Germinal center (tissue), 1 donor: ENCODE measurements around the gene ARPC5.

Source experiments
- DNase-seq: peaks from one replicate; pipeline ENCODE4 v3.0.0; 2012; ENCODE audit warnings: mixed read lengths, low spot score

Gene ARPC5

DNA sequence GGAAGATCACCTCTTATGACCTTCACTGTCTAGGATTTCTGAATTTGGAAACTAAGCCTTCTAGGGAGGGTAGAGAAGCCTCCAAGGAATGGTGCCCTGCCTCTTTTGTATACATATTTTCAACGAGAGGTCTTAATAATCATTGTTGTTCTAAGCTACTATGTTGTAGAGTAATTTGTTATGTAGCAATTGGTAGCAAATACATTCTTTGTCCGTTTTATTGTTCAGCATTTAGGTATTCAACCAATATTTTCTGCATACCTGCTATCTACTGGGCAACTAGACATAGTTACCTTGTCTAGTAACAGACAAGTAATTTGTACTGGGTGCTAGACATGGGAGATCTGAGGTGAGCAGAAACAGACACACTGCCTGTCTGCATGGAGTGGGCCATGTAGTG lies 24.6 kb downstream of the ARPC5 start:
- DNase-seq: no peak

DNA sequence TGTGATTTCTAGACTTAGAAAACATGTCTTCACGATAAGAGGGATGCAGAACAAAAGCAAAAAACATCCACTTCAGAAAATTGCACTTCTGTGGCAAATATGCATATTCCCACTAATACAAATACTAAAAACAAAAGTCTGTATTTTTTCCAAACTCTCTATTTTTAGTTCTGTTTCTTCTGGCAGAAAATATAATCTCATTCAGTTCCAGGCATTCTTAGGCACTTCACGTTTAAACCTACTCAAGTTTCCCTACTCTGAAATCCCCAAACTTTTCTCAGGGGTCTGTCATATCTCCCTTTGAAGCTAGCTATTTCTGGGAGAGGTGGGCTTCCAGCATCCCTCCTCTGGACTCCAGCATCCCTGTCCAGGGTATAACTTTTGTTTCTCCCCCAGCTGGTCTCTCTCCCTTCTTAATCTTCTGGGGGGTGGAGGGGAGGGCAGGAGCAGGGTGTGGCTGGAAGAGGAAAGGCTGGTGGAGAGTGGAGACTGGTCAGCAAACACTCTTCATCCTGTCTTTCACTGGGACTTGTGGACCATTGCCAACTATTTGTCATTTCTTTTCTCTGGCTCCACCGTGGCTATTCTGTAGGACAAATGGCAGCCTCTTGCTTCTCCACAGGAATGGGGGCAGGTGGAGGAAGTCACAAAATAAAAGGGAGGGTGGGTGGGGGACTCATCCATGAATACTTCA lies 25.7 kb downstream of the ARPC5 start:
- DNase-seq: no peak

DNA sequence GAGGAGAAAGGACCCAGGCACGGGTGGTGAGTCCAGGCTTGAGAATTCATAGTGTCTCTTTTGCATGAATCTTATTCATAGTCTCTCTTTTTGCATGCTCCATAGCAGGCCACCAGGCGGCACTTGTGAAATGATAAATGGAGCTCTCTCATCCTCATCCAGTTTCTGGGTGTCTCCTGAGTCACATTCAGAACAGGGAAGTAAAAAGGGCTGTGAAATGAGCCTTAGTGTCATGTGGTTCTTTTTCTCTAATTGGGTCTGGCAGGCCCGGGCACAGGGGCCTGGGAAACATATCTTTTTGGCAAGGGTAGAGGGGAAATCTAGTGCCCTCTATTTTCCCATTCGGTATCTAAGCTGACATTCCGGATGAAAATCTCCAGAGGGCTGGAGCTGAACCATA lies 26.3 kb downstream of the ARPC5 start:
- peak; percentile 37 for DNase-seq

DNA sequence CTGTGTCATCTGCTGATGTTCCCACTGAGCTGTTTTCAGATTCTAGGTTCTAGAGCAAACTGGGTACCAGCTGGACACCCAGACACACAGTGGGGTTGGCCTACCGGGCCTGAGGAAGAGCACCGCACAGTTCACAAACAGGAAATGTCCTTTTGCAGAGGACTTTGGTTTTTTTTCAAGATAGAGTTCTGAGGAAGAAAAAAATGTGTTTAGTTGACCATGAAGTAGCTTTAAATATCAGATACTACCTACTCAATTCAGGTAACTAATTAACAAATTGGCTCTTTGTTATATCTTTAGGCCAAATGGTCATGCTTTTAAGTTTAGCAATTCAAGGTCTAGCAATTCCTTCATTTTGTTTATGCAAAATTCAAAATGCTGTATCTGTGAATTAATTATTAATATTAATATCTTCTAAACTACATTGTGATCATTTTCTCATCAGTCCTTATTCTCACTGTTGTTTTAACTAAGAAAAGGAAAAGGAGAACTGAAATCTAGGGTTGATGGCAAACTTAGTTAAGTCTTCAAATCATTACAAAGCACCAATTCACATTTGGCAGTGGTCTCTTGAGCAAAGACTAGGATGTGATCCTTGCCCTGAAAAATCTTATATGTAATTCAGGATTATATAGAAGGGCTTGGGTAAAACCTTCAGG lies 28.1 kb downstream of the ARPC5 start:
- DNase-seq: no peak

DNA sequence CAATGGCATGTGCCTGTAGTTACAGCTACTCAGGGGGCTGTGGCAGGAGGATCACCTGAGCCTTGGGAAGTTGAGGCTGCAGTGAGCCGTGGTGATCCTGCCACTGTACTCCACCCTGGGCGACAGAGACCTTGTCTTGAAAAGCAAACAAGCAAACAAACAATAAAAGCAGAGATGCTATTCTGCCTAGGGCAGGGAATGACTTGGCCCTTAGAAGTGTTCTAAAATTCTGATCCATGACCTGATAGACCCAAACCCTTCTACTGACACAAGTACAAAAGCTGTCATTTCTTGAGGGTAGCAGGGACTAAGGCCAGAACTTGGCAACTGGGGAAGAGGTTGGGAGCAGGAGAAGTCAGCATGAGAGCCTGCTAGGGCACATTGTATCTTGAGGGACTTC lies 29.7 kb downstream of the ARPC5 start:
- DNase-seq: no peak

DNA sequence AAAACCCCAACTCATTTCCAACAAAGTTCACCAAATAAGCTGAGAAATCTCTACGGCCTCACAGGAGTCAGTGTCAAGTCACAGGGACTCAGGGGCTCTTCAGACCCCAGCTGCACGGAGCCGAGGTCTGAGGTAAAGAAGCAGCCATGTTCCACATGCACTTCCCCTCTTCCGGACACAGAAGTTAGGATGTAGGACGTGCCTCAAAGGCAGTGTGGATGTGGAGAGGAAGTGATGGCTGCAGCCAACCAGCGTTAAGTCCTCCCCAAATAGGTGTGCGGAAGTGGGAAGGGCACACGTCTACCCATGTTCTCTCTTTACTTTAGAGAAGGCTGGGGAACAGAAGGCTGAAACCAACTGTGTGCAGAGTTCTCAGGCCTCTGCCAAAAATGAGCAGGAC lies 30.8 kb downstream of the ARPC5 start:
- DNase-seq: no peak

DNA sequence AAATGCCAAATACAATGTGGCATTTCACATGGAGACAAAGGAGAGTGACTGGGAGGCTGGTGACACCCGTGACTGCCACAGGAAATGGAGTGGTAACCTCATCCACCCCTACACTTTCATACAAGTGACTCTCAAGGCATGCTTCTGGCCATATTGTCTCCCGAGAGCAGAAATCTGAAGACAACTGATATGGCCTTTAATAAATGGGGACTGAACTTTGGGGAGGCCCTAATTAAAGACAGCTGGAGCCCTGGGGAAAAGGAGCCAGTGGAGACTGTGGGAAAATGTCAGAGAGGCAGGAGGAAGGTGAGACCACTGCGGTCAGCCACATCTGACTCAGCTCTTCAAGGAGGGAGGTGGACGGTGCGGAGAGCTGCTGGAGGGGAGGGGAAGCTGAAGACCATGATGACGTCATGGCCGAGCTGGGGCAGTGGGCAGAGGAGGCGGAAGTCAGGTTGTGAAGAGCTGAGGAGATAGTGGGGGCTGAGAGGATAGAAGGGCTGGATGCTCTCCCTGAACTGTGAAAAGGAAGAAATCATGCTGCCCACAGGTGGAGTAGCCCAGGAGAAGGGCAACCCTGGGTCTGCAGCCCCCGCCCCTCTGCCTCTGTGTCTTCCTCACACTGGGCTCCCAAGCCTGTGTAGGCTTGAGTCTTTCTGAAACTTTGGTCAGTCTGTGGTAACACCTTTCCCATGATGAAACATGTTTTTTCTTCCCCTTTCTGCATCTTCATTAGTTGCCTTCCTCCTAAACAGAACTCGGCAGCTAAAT lies 31.4 kb downstream of the ARPC5 start:
- no peak for DNase-seq

DNA sequence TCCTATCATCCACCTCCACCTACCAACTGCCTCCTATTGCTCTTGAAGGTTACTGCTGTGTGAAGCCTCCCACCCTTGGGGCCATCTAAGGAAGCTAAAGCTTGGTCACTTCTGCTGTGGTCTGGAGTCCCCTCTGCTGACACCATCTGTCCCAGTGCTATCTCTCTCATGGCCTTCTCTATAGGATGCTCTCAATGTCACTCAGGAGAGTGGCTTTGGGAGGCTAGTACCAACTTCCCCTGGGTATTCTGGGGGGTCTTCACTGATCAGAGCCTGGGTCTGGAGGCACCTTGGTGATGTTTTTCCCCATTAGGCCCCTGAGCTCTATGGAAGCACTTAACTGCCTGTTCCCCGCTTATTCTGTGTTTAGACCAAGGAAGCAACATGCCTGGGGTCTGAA lies 33.1 kb downstream of the ARPC5 start:
- DNase-seq: no peak

DNA sequence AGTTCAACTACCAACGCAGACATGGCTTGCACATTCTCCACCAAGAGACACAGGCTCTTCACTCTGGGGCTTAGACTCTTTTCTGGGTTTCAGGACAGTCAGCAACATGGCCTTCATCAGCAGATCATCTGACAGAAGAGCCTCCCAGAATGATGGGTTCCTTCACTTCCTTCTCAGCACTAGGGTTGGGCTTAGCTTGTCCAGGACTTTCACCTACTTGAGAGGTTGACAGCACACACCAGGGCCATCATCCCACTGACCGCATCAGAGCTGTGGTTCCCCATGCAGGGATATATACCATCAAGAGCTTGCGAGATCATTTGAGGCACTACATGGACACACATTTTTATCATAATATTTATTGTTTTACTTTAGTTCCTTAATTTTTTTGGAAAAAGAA lies 34.9 kb downstream of the ARPC5 start:
- no peak for DNase-seq

DNA sequence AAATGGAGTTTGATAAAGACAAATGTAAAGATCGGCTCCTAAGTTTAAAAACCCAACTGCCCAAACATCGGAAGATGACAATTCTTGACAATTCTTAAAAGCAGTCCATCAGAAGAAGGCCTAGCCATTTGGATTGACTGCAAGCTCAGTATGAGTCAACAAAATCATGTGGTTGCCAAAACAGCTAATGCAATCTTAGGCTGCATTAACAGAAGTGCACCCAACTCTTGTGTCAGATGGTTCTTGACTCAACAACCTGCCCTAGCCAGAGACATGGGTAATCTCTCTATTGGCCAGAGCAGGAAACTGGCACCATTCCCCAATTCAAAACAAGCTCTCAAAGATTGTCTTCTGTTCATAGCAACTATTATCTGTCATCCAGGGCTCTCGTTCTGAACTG lies 35.4 kb downstream of the ARPC5 start:
- no peak for DNase-seq

DNA sequence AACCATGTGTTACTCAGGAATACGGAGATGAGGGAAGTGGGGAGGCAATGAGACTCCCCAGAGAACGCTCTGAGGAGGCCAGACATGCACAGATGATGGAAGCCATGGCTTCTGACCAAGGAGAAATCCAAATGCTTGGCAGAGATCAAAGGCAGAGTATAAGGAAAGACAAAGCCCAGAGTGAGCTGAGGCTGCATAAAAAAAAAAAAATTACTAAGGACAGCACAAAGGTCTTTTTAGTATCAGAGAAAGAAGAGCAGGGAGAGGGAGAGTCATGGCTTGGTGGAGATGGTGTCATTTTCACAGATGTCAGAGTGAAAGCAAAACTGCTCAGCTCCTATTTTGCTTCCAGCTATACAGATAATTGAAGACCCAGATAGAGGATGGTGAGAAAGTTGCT lies 37.2 kb downstream of the ARPC5 start:
- no peak for DNase-seq

DNA sequence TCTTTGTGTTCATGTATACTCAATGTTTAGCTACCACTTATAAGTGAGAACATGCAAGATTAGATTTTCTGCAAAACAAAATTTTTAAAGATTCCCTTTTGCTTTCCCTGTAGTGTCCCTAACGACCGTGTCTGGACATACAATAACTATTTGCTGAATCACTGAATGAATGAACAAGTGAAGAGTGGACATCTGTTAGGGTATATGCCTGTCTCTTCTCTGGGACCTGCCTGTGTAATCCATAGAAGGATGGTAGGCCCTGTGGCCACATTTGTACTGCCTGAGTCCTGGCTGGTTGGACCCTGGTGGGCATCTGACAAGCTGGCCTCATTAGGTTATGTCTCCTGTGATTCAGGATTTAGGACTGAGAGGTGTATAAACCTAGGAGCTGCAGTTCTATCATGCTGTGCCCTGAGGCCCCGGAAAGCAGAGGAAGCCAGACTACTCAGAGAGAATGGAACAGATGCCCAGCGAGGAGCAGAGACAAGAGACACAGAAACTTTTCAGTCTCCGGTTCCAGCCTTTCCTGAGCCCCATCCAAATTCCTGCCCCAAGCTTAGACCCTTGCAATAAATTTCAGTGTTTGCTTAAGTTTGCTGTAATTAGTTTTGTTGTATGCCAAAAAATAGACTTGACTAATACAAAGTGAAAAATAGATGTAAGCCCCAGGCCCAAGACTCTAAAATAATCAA lies 37.8 kb downstream of the ARPC5 start:
- DNase-seq: no peak

DNA sequence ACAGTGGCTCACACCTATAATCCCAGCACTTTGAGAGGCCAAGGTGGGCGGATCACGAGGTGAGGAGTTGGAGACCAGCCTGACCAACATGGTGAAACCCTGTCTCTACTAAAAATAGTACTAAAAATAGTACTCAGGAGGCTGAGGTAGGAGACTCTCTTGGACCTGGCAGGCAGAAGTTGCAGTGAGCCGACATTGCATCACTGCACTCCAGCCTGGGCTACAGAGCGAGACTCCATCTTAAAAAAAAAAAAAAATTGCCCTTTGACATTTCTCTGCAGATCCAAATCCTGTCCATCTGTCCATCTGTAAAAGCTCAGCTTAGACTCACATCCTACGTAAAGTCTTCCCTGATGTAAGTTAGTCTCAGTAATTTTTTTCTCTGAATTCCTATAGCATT lies 39.1 kb downstream of the ARPC5 start:
- no peak for DNase-seq

DNA sequence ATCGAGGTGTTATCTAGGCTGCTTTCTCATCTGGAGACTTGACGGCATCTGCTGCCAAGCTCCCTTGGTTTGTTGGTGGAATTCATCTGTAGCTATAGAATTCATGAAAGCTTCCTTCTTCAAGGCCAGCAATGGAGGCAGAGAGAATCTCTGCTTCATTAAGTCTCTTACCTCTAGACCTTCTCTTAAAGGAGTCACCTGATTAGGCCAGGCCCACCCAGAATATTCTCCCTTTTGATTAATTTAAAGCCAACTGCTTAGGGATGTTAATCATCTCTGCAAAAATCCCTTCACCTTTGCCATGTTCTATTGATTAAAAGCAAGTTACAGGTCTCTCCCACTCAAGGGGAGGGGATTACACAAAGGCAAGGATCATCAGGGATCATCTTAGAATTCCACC lies 40.0 kb downstream of the ARPC5 start:
- no peak for DNase-seq

DNA sequence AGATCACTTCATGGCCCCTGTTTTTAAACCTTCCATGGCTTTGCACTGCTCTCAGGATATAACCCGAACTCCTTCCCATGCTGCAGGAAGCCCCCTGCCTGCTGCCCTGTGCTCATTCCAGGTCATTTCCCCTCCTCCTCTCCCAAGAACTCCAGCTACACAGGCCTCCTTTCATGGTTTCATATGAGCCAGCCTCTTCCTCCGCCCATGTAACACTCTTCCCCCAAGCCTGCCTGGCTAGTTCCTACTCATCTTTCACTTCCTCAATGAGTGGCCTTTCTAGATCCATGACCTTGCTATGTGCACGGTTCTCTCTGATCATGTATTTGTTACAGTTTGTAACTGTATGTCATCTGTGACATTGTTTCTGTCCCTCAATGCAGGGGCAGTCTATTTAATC lies 42.2 kb downstream of the ARPC5 start:
- DNase-seq: peak; percentile 40

DNA sequence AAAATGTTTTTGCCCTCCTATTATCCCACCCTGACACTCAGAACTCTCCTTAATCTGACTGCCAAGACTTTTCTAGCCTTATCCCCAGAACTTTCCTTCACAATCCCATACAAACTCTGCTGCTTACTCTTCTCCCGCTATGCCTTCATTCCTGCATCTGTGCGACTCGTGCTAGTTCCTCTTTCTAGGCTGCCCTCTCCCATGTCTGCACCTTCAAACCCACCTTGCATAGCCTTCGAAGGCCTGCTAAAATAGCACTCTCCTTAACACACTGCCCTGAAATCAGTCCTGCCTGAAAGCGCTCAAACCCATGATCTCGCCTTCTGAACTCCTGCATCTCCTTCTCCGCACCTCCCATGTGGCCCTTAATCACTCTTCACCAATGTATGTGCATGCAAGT lies 42.9 kb downstream of the ARPC5 start:
- DNase-seq: no peak

DNA sequence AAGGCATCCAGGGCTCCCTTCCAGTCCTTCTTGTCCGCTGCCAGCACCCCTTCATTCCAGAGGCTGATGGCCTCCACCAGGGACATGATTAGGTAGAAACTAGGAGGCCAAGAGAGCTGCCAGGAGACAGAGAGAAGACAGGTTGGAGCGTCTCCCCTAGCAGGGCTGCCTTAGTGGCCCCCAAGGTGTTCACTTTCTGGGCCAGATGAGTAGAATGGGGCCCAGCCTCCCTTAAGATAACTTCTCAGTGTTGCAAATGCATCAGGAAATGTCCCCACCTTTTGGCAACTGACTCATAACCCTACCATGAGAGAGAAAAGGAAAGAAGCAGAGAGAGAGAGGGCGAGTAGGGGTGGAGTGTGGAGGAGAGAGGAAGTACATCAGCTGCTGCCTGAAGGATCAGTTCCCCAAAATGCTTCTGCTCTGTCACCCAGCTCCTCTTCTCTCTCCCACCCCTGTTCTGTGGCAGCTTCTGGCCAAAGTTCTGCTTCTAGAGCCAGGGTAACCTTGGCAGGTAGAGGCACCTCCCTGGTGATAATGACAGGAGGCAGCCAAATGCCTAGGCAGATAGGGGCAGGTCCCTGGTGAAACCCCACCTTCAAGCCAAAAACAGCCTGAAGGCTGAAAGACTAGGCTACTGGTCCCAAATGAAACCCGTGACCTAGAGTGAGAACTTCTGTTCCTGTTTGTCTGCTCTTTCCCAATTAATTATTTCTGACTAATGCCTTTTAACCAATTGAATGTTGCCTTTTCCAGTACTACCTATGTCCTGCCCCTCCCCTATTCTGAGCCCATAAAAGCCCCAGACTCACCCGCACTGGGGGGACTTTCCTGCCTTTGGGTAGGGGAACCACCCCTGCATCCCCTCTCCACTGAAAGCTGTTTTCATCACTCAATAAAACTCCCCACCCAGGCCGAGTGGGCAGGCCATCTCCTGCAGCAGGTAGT lies 45.1 kb downstream of the ARPC5 start, which contains the start of gene NCF2:
NCF2 (minus strand) TSS at position 216 of the 948 bp plus-strand sequence; CDS start at position 86, 130 bp downstream.
- DNase-seq: peak; percentile 77

DNA sequence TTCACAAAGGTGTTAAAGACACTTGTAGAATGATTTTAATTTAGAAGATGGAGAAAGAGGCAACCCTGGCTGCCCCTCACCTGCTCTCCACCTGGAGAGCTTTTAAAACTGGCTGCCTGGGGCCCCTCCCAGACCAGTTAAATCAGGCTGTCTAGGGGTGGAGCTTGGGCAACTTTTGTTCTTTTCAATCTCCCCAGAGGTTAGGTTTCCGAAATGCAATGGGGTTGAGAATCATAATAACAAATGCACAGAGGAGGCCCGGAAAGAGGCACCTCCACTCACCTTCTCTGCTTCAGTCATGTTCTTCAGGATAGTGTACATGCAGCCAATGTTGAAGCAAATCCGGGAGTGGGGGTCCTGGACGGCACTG lies 45.7 kb downstream of the ARPC5 start:
- DNase-seq: peak; percentile 61

DNA sequence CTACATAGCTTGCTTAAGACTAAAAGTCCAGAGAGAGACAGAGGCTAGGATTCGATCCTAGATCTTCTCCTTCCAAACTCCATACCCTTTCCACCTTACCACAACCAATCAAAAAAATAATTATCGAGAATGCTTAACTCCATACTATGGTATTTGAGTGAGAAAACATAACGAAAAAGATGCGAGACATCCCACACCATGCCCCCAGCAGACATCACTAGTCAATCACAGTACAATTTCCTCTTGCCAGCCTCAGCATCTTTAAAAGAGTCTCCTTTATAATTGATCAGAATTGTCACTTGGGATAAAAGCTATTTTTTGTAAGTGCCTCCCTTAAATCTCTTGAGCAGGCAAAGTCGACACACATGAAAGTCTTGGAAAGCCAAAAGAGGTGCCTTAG lies 46.2 kb downstream of the ARPC5 start:
- no peak for DNase-seq

DNA sequence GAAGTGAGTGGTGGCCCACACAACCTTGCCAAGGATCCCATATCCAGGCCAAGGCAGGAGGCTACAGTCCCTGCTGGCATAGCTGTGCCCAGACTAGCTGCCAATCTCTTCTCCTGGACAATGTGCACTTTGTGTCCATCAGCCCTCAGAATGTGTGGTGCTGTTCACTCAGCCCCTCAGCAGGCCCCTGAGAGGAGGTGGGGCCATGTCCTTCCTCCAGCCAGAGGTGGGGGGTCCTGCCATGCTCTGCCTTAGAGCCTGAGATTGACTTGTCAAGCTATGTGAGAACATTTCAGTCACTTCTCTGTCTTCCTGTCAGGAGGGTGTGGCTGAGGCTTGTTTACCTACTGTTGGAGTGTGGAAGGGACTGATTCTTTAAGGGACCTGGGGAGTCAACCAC lies 46.8 kb downstream of the ARPC5 start:
- no peak for DNase-seq

DNA sequence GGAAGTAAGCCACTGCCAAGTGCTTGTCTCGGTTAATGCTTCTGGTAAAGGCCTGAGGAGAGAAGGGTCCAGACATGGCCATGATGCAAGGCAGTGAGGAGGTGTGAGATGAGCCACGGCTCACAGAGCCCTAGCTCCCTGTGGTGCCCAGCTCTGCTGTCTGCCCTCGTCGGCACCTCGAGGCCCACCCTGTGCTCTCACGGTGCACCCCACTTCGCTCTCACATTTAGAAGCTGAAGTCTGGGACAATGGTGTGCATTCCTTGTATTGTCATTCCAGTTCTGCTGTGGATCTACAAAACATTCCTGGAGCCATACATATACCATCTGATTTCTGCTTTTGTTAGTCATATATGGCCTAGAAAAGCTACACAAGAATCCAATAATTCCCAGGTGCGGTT lies 48.7 kb downstream of the ARPC5 start:
- DNase-seq: no peak

DNA sequence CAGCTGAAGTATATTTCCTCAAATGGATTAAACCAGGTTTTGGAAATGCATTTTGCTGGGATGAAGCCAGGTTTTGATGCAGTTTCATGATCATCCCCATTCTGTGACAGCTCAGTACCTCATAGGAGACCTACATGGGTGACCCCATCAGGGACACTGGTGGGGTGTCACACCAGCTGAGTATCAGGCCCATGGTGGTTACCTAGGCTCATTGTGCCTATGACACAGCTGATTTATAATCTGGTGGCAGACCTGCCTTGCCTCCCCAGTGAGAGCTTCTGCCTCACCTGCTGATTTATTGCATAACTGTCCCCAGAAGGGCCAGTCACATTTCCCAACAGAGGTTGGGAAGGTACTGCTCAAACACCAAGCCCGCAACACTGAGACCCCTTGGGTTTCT lies 49.1 kb downstream of the ARPC5 start:
- DNase-seq: no peak
